ENCODE data around the gene PLA2G4D.
A peak's percentile ranks its signal among the peaks of the same experiment; 100 is the strongest.

The PLA2G4D gene

GRCh38 chr15:42089942-42090341 is 4.4 kb downstream of the PLA2G4D start:
- no peak for DNase-seq

GRCh38 chr15:42088801-42089640 is 5.3 kb downstream of the PLA2G4D start:
- DNase-seq: no peak

- DNase-seq: no peak
Observed at GRCh38 chr15:42087926-42088800, 6.2 kb downstream of the PLA2G4D start.

GRCh38 chr15:42087460-42087859 is 6.9 kb downstream of the PLA2G4D start:
- no peak for DNase-seq

GRCh38 chr15:42085721-42086120 is 8.6 kb downstream of the PLA2G4D start:
- DNase-seq: no peak

GRCh38 chr15:42085236-42085605 is 9.1 kb downstream of the PLA2G4D start:
- DNase-seq: no peak

GRCh38 chr15:42084465-42085235 is 9.7 kb downstream of the PLA2G4D start:
- peak; percentile 50 to 54 for DNase-seq

- DNase-seq: no peak
Observed at GRCh38 chr15:42083916-42084315, 10.4 kb downstream of the PLA2G4D start.

- DNase-seq: no peak
Observed at GRCh38 chr15:42083605-42083908, 10.8 kb downstream of the PLA2G4D start.

GRCh38 chr15:42082823-42083604 is 11.3 kb downstream of the PLA2G4D start:
- DNase-seq: no peak

- no peak for DNase-seq
Observed at GRCh38 chr15:42082141-42082540, 12.2 kb downstream of the PLA2G4D start.

- no peak for DNase-seq
Observed at GRCh38 chr15:42080919-42081830, 13.2 kb downstream of the PLA2G4D start.

GRCh38 chr15:42080186-42080918 is 14.0 kb downstream of the PLA2G4D start:
- no peak for DNase-seq

- DNase-seq: no peak
Observed at GRCh38 chr15:42079401-42079908, 14.9 kb downstream of the PLA2G4D start.

- DNase-seq: no peak
Observed at GRCh38 chr15:42078903-42079302, 15.5 kb downstream of the PLA2G4D start.

- DNase-seq: no peak
Observed at GRCh38 chr15:42077689-42078088, 16.7 kb downstream of the PLA2G4D start.

GRCh38 chr15:42073418-42073817 is 20.9 kb downstream of the PLA2G4D start:
- DNase-seq: no peak

- DNase-seq: no peak
Observed at GRCh38 chr15:42072141-42072685, 22.1 kb downstream of the PLA2G4D start.

- no peak for DNase-seq
Observed at GRCh38 chr15:42071717-42072116, 22.6 kb downstream of the PLA2G4D start.

GRCh38 chr15:42070976-42071350 is 23.4 kb downstream of the PLA2G4D start:
- no peak for DNase-seq
